Measurements from ENCODE around the gene GPBAR1.

Gene GPBAR1

DNA sequence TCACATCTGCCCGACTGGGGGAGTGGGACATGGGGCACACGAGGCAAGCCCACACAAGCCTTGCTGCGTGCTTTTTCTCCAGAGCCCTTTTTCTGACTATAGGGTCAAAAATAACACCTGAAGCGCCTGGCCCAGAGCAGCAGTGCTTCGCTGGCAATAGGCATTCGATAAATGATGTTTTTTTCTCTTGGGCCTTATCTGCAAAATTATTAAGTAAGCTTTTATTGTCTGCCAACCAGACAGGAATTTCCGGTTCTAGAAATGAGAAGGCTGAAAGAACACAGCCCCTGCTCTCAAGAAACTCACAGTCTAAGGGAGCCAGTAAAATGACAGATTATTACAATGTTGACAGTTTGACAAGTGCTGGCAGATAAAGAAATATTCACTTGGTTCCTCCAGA, 34.2 kb downstream of the GPBAR1 start:
- Histone ChIP-seq H3K4me1 (ENCODE audit: low read depth, poor library complexity, severe bottlenecking) (peaks cover 29% of the 10 kb centered on the region), H3K36me3 (ENCODE audit: insufficient read depth) (no peaks in the 10 kb centered on the region), H3K4me3 (IDR thresholded peaks at IDR 0.05; ENCODE audit: insufficient read depth, low read depth, low read length) (no peak overlapping the region), H4K20me1 (ENCODE audit: insufficient read depth) (no peaks in the 10 kb centered on the region), H3K27ac (no peak overlapping the region), H3K27me3 (ENCODE audit: insufficient read depth, low read depth) (no peaks in the 10 kb centered on the region), H2AFZ (ENCODE audit: low read depth) (no peak overlapping the region), H3K4me2 (no peak overlapping the region), H3K79me2 (ENCODE audit: insufficient read depth, low read depth) (peaks cover 15% of the 10 kb centered on the region; the same call in 1 of the 2 replicates), H3K9ac (no peak overlapping the region)
- TF ChIP-seq, protein P1, sequence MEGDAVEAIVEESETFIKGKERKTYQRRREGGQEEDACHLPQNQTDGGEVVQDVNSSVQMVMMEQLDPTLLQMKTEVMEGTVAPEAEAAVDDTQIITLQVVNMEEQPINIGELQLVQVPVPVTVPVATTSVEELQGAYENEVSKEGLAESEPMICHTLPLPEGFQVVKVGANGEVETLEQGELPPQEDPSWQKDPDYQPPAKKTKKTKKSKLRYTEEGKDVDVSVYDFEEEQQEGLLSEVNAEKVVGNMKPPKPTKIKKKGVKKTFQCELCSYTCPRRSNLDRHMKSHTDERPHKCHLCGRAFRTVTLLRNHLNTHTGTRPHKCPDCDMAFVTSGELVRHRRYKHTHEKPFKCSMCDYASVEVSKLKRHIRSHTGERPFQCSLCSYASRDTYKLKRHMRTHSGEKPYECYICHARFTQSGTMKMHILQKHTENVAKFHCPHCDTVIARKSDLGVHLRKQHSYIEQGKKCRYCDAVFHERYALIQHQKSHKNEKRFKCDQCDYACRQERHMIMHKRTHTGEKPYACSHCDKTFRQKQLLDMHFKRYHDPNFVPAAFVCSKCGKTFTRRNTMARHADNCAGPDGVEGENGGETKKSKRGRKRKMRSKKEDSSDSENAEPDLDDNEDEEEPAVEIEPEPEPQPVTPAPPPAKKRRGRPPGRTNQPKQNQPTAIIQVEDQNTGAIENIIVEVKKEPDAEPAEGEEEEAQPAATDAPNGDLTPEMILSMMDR (conservative IDR thresholded peaks at IDR 0.05; ENCODE audit: low read depth, low read length), result no peak

DNA sequence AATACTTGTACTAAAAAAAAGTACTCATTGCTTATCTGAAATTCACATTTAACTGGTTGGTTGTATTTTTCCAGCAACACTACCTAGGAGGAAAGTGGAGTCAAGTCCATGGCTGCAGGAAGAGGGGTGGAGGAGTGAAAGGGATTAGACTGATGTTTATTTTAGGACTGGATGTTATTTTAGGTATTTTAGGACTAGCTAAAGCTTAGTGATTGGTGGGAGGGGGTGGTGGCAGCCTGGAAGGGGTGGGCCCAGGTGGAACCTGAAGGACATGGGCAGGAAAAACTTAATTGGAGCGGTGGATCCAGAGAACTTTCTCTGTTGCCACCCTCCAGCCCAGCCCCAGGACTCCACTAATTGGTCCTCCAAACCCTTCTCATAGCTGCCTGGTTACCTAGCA, 35.4 kb downstream of the GPBAR1 start:
- H3K4me1 ChIP-seq (ENCODE audit: low read depth, poor library complexity, severe bottlenecking), result peaks cover 21% of the 10 kb centered on the region
- H3K27ac ChIP-seq, result no peak overlapping the region

DNA sequence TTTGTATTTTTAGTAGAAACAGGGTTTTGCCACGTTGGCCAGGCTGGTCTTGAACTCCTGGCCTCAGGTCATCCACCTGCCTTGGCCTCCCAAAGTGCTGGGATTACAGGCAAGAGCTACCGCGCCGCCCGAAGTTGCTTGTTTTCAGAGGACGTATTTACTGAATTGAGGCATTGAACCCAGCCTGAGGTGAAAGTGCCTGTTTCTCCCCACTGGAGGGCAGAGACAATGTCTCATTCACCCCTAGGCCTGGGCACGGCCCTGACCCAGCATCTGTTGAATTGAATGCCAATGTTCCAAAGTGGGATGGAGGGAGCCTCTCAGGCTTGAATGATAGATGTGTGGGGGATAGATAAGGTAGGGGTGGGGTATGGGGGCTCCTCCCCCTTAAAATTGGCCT, 36.0 kb downstream of the GPBAR1 start:
- H3K4me2 ChIP-seq, result no peak overlapping the region
- H3K27ac ChIP-seq, result no peak overlapping the region
- no peaks in the 10 kb centered on the region for H3K36me3 ChIP-seq (ENCODE audit: insufficient read depth)

More for the DNA sequence above, 35.4 kb downstream of the GPBAR1 start:
- no peak overlapping the region for H3K9ac ChIP-seq
- TF ChIP-seq, protein P1 (conservative IDR thresholded peaks at IDR 0.05; ENCODE audit: low read depth, low read length), result no peak
- H3K4me2 ChIP-seq, result no peak overlapping the region
- no peaks in the 10 kb centered on the region for H3K27me3 ChIP-seq (ENCODE audit: insufficient read depth, low read depth)
- H3K4me3 ChIP-seq (IDR thresholded peaks at IDR 0.05; ENCODE audit: insufficient read depth, low read depth, low read length), result no peak overlapping the region
- H2AFZ ChIP-seq (ENCODE audit: low read depth), result no peak overlapping the region
- H3K36me3 ChIP-seq (ENCODE audit: insufficient read depth), result no peaks in the 10 kb centered on the region
- no peaks in the 10 kb centered on the region for H4K20me1 ChIP-seq (ENCODE audit: insufficient read depth)
- peaks cover 5% of the 10 kb centered on the region; the same call in 1 of the 2 replicates for H3K79me2 ChIP-seq (ENCODE audit: insufficient read depth, low read depth)

DNA sequence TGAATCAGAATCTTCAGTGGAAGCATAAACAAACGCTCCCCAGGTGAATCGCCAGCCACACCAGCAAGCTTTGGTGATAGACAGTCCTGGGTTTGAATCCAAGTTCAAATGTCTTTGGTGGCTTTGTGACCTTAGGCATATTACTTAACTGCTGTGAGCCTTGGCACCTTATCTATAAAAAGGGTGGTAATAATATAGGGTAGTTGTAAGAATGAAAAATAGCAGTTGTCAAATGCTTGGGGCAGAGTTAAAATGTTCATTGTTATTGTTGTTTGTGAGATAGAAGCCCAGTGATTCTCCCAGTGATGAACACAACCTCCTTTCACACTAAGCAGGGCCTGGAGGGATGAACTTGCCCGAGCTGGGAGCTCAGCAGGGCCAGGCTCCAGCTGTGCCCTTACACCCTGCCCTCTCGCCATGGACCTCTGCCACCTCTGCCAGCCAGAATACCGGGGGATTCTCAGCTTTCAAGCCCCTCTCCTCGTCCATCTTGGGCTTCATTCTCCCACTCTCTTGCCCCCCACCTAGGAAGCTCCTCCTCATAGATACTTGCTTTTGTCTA, 37.6 kb downstream of the GPBAR1 start:
- Histone ChIP-seq H3K4me1 (ENCODE audit: low read depth, poor library complexity, severe bottlenecking) (peaks cover 11% of the 10 kb centered on the region), H2AFZ (ENCODE audit: low read depth) (no peak overlapping the region), H3K9ac (no peak overlapping the region), H3K4me3 (IDR thresholded peaks at IDR 0.05; ENCODE audit: insufficient read depth, low read depth, low read length) (no peak overlapping the region), H3K4me2 (no peak overlapping the region), H3K27ac (no peak overlapping the region), H4K20me1 (ENCODE audit: insufficient read depth) (no peaks in the 10 kb centered on the region), H3K36me3 (ENCODE audit: insufficient read depth) (no peaks in the 10 kb centered on the region), H3K79me2 (ENCODE audit: insufficient read depth, low read depth) (no peaks in the 10 kb centered on the region), H3K27me3 (ENCODE audit: insufficient read depth, low read depth) (no peaks in the 10 kb centered on the region)
- TF ChIP-seq, protein P1 (conservative IDR thresholded peaks at IDR 0.05; ENCODE audit: low read depth, low read length), result no peak

More for the DNA sequence above, 36.0 kb downstream of the GPBAR1 start:
- H2AFZ ChIP-seq (ENCODE audit: low read depth), result no peak overlapping the region
- H4K20me1 ChIP-seq (ENCODE audit: insufficient read depth), result no peaks in the 10 kb centered on the region
- H3K9ac ChIP-seq, result no peak overlapping the region
- H3K79me2 ChIP-seq (ENCODE audit: insufficient read depth, low read depth), result no peaks in the 10 kb centered on the region
- TF ChIP-seq, protein P1 (conservative IDR thresholded peaks at IDR 0.05; ENCODE audit: low read depth, low read length), result no peak
- H3K27me3 ChIP-seq (ENCODE audit: insufficient read depth, low read depth), result no peaks in the 10 kb centered on the region
- peaks cover 20% of the 10 kb centered on the region for H3K4me1 ChIP-seq (ENCODE audit: low read depth, poor library complexity, severe bottlenecking)
- no peak overlapping the region for H3K4me3 ChIP-seq (IDR thresholded peaks at IDR 0.05; ENCODE audit: insufficient read depth, low read depth, low read length)

Measured in KMS-11 (cell line).